Measurements from ENCODE around the gene PHYHIPL.
"Not testable (repeated sequence)": the region's sequence is repeated elsewhere in the genome, so short reads cannot be mapped to it uniquely, and the experiment has no call there.

The PHYHIPL gene

GRCh38 chr10:59206204-59206720 is 29.8 kb downstream of the PHYHIPL start:
- no peak for DNase-seq

DNA sequence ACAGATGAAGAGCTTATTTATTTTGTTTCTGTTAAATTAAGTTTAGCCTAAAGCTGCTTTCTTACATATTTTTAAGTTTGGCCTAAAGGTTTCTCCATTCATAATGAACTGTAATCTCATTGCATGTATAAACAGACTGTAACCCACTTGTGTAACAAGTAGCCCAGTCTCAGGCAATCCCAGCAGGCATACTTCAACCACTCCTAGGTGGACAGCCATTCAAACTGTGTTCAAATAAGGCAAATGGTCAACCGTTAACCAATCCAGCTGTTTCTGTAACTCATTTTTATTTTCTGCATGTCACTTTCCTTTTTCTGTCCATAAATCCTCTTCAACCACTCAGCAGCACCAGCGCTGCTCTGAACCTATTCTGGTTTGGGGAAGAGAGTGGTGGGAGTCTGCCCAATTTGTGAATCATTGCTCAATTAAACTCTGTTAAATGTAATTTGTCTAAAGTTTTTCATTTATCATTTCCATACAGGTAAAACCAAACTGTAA is 35.9 kb downstream of the PHYHIPL start:
- DNase-seq: no peak

DNA sequence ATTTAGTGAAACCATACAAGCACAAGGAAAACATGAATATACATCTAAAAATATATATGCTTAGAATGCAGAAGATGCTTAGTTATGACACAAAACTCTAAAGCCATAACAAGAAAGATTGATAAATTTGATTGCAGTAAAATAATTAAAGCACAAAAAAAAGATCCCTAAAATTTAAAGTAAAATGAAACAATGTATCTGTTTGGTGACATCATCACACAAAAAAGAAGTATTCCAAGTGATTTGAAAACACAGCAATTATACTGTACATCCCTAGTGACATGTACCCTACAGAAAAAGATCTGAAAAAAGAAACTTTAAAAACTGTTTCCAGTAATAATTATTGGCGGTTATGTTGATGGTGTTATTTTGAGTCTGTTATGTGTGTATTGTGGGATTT is 37.7 kb downstream of the PHYHIPL start:
- no peak for DNase-seq

DNA sequence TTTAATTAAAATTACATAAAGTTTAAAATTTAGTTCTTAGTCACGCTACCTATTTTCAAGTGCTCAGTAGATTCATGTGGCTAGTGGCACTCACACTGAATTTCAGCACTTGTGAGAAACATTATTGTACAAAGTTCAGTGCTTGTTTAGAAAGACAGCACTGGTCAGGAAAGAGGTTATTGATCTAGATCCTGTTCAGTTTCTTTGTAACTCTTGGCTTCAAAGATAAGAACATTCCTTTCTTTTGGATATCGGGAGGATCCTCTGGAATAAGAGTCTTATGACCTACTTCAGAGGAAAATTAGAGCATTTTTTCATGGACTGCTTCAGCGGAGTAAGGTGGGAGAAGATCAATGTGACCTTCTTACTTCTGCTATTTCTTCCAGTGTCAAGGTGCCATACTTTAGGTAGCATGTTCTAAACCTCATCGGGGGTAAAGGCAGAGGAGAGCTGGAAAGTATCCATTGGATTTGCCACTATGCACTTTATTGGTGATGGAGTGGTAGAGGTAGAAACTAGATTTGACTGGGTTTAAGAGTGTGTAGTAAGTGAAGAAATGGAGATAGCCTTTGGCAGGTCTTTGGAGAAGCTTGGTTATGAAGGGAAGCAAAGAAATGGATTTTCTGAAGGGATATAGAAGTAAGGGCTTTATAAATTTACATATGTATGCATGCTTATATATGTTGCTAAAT is 39.9 kb downstream of the PHYHIPL start:
- no peak for DNase-seq

DNA sequence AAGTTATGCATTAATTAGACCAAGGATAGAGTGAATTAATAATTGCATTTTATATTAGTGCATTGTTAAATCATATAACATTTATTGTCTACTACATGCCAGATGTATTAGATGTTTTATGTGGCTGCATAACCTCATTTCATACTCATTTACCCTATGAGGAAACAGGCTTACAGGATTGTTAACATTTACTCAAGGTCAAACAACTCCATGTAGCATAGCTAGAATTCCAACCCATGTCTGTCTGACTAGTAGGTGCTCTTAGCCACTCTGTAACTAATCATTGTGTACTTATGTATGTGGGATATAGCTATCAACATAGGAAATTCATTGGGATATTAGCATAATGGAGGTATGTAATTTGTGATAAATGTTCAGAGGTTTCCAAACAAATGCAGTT is 46.3 kb downstream of the PHYHIPL start:
- no peak for DNase-seq

DNA sequence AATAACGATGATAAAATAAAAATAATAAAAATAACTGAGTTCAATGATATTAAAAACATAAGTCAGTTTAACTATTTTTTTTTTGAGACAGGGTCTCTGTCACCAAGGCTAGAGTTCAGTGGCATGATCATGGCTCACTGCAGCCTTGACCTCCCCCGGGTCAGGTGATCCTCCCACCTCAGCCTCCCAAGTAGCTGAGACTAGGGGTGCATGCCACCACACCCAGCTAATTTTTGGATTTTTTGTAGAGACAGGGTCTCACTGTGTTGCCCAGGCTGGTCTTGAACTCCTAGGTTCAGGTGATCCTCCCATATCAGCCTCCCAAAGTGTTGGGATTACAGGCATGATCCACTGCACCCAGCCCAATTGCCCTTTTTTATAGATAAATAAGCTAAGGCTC is 47.2 kb downstream of the PHYHIPL start:
- DNase-seq: not testable (repeated sequence)

- DNase-seq: no peak
Observed at GRCh38 chr10:59225211-59225610, 48.8 kb downstream of the PHYHIPL start.

- no peak for DNase-seq
Observed at GRCh38 chr10:59227136-59227673, 50.8 kb downstream of the PHYHIPL start.

DNA sequence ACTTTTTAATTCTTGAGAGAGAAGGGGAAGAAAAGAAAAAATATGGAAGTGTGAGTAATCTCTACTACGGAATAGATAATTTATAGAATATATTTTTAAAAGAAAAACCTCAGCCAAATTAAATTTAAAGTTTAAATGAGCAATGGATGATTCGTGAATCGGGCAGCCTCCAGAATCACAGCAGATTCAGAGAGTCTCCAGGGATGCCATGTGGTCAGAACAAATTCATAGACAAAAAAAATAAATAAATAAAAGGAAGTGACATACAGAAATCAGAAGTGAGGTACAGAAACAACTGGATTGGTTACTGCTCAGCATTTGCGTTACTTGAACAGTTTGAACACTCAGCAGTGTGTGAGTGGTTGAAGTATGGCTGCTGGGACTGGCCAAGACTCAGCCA is 53.0 kb downstream of the PHYHIPL start:
- no peak for DNase-seq

DNA sequence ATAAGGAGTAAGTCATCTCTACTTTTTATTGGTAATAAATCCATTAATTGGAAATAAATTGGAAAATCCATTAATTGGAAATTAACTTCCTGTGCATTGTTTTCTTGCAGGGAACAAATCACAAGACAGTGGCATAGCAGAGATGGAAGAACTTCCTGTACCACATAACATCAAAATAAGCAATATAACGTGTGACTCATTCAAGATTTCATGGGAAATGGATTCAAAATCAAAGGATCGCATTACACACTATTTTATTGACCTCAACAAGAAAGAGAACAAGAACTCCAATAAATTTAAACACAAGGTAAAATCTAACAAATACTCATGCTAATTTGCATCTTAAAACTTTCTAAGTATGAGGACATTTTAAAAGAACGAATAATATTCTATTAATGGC is 57.8 kb downstream of the PHYHIPL start:
- no peak for DNase-seq

- DNase-seq: no peak
Observed at GRCh38 chr10:59234816-59235429, 58.5 kb downstream of the PHYHIPL start.

DNA sequence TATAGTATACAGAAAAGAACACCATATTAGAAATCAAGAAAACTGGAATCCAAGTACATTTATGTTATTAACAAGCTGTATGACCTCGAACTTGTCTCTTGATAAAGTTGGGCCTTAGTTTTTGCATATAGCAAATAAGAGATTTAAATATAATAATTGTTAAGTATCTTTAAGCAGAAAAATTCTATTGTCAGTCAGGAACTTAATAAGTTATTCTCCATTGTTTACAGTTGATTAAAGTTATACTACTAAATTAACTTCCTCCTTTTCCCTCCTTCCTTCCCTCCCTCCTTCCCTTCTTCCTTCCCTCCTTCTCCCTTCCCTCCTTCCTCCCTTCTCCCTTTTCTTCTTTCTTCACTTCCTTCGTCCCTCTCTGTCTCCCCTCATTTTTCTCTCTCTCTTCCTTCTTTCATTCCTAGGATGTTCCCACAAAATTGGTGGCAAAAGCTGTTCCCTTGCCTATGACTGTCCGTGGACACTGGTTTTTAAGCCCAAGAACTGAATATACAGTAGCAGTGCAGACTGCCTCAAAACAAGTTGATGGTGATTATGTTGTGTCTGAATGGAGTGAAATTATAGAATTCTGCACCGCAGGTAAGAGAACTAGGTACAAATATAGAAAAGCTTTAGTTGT is 59.7 kb downstream of the PHYHIPL start:
- no peak for DNase-seq

DNA sequence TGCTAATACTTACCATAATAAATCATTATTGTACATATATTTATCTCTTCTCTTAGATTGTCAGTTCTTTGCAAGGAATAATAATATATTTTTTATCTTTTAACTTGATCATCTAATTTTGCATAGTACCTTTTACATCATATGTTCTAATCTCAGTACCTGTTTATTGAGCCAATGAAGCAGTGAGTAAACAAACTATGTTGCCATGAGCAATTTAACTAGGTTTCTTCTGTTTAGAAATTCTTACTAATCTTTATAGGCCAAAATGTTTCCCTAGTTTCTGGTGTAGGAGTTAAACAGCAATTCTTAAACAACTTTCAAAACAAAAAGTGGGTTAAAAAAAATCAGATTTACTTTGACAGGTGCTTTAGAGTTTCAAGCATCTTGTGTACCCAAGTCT is 61.3 kb downstream of the PHYHIPL start:
- DNase-seq: no peak

DNA sequence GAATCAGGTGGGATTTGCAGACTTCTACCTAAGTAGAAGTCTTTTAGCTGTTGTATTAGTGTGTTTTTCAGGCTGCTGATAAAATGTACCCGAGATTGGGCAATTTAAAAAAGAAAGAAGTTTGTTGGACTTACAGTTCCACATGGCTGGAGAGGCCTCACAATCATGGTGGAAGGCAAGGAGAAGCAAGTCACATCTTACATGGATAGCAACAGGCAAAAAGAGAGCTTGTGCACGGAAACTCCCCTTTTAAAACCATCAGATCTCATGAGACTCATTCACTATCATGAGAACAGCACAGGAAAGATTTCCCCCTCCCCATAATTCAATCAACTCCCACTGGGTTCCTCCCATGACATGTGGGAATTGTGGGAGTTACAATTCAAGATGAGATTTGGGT is 62.7 kb downstream of the PHYHIPL start:
- DNase-seq: not testable (repeated sequence)

- DNase-seq: no peak
Observed at GRCh38 chr10:59240582-59241183, 64.2 kb downstream of the PHYHIPL start.

GRCh38 chr10:59242057-59242456 is 65.6 kb downstream of the PHYHIPL start:
- no peak for DNase-seq

- DNase-seq: no peak
Observed at GRCh38 chr10:59242991-59243390, 66.5 kb downstream of the PHYHIPL start.

DNA sequence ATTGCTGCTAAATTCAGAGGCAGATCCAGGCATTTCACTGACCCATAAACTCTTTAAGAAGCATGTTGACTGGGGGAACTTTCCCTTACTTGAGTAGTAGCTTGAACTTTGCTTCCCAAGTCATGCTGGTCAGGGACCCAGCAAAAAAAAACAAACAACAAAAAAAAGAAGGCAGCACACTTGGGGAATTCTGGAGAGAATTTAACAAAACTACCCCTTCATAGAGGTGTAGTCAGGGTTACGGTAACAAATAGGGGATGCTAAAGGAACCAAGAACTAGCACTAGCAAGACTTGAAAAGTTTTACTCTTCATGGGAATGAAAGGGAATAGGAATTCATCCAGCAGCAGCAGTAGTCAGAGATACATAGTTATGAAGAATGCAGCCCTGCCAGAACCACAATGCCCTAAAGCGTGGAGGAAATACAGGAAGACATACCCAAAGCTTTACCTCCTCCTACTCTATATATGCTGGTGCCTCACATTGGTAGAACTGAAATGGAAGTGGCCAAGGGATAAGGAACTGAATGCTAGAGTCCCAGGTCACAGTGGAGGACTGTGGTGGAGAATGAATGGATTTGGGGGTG is 67.3 kb downstream of the PHYHIPL start:
- no peak for DNase-seq

GRCh38 chr10:59244871-59245270 is 68.4 kb downstream of the PHYHIPL start:
- DNase-seq: no peak

- no peak for DNase-seq
Observed at GRCh38 chr10:59245686-59246085, 69.2 kb downstream of the PHYHIPL start.

DNA sequence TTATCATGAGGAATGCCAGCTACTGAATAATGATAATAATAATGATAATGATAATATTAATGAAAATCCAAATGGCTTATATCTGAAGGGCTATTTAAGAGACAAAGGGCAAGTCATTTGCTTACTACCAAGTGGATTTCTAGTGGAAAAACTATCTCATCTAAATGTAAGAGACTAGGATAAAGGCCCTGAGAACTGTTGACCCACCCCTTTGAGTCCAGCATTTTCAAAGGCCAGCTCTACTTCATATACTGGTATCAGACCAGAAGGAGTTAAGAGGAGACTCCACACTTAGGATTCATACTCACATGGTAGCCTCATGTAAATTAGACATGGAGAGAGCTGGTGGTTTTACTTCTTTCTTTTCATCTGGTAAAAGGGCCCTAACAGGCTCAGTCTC is 76.0 kb downstream of the PHYHIPL start:
- DNase-seq: no peak

DNA sequence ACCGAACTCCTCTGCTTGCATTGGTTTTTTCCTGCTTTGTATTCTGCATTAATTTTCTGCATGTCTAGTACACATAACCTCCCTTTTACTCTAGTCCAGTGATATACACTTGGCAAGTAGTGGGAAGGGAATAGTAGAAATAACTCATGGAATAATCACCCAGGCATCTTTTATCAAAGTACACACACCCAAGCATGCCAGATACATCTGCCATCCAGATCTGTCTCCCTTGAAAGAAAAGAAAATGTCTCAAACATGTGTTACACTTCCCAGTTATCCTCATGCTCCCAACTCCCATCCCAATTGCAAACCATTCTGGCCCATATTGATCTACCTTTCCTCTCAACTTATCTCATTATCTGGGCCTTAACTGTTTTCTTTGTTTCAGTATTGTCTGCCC is 79.0 kb downstream of the PHYHIPL start:
- DNase-seq: no peak

- DNase-seq: no peak
Observed at GRCh38 chr10:59257224-59257623, 80.8 kb downstream of the PHYHIPL start.

Measured in effector CD4-positive, alpha-beta T cell (primary cell).